CD4-positive, CD25-positive, alpha-beta regulatory T cell (primary cell): ENCODE data around the gene NPM1. TPM values are rescaled to one million over a fixed set of nuclear protein-coding genes. Genes with fewer than 3 reads are reported as not detected.
"Not testable (repeated sequence)": the region's sequence is repeated elsewhere in the genome, so short reads cannot be mapped to it uniquely, and the experiment has no call there.

ENCODE experiments used
- ATAC-seq, 2 donors: fragments of 150-1000 bp; cut with Tn5 transposase; one replicate each; pipeline ENCODE4 v1.10.0; 2021; ENCODE audit warnings: low read depth in 2 of 2, moderate number of reproducible peaks in 2 of 2, moderate library complexity in 1 of 2
- DNase-seq, 3 donors: peaks; one replicate each; pipeline versions ENCODE4 v3.0.0 to v3.0.0-alpha.2; 2012 to 2022; ENCODE audit warnings: mixed read lengths in 1 of 3
- H3K27ac ChIP-seq: one replicate; pipeline ENCODE4 v1.7.0; 2013; ENCODE audit warnings: mild to moderate bottlenecking, low read length; ENCODE audit not compliant: insufficient read depth, poor library complexity, severe bottlenecking
- H3K27me3 ChIP-seq: one replicate; pipeline ENCODE4 v1.7.0; 2013; ENCODE audit warnings: low read length; ENCODE audit not compliant: control insufficient read depth, insufficient read depth
- H3K36me3 ChIP-seq: one replicate; pipeline ENCODE4 v1.7.0; 2013; ENCODE audit warnings: mild to moderate bottlenecking, low read length, moderate library complexity; ENCODE audit not compliant: control insufficient read depth, insufficient read depth
- H3K4me1 ChIP-seq: 2 replicates; pipeline ENCODE4 v1.7.0; 2013; ENCODE audit warnings: mild to moderate bottlenecking, low read length; ENCODE audit not compliant: insufficient read depth, control insufficient read depth, poor library complexity, severe bottlenecking
- H3K4me3 ChIP-seq: one replicate; pipeline ENCODE4 v1.7.0; 2013; ENCODE audit warnings: low read depth, mild to moderate bottlenecking, low read length, moderate library complexity
- H3K9me3 ChIP-seq, 2 experiments: 1 replicate in 1 of 2; 2 replicates in 1 of 2; pipeline ENCODE4 v1.7.0; 2013; ENCODE audit warnings: low read length in 2 of 2, mild to moderate bottlenecking in 1 of 2, moderate library complexity in 1 of 2; ENCODE audit not compliant: control insufficient read depth in 2 of 2
- H3K27ac Mint-ChIP-seq, 3 donors: one replicate each; pipeline ENCODE4 v1.8.0; 2020 to 2022; ENCODE audit warnings: mild to moderate bottlenecking in 3 of 3, mixed read lengths in 3 of 3, moderate library complexity in 2 of 3
- H3K27me3 Mint-ChIP-seq: one replicate; pipeline ENCODE4 v1.8.0; 2022; ENCODE audit warnings: mild to moderate bottlenecking, mixed read lengths
- H3K36me3 Mint-ChIP-seq: one replicate; pipeline ENCODE4 v1.8.0; 2020; ENCODE audit warnings: mixed read lengths
- H3K4me1 Mint-ChIP-seq, 4 donors: one replicate each; pipeline ENCODE4 v1.8.0; 2020 to 2022; ENCODE audit warnings: mixed read lengths in 4 of 4, mild to moderate bottlenecking in 1 of 4
- H3K4me3 Mint-ChIP-seq, 4 donors: one replicate each; pipeline ENCODE4 v1.8.0; 2020 to 2022; ENCODE audit warnings: mild to moderate bottlenecking in 4 of 4, mixed read lengths in 4 of 4, moderate library complexity in 3 of 4
- H3K9me3 Mint-ChIP-seq, 7 donors: one replicate each; pipeline ENCODE4 v1.8.0; 2020 to 2022; ENCODE audit warnings: mixed read lengths in 7 of 7, mild to moderate bottlenecking in 3 of 7, moderate library complexity in 2 of 7
- polyA plus RNA-seq, 4 donors: library from polyadenylated mRNA; unstranded; fragments of 300-500 nt; fragmentation: Illumina TruSeq; gene quantifications; one replicate each; pipeline ENCODE4 v1.2.3, GENCODE V29; 2021
- total RNA-seq: library from RNA; stranded (reverse); gene quantifications from one replicate; pipeline ENCODE4 v1.2.3, GENCODE V29; 2022

Gene NPM1
- total and polyA plus RNA-seq, 5 donors from 2014 or later, result 624 to 813 (median 766) TPM

GRCh38 chr5:171357843-171358242 is 29.8 kb upstream of the NPM1 start:
- Mint-ChIP-seq H3K27ac (no peak overlapping the region), H3K27me3 (peaks cover 10% of the 10 kb centered on the region)

GRCh38 chr5:171361151-171361550 is 26.5 kb upstream of the NPM1 start:
- not testable (repeated sequence) for H3K36me3 Mint-ChIP-seq, H3K27ac Mint-ChIP-seq, H3K27ac ChIP-seq, H3K36me3 ChIP-seq, H3K4me1 ChIP-seq, H3K9me3 Mint-ChIP-seq, H3K4me1 Mint-ChIP-seq, H3K4me3 ChIP-seq, ATAC-seq, DNase-seq, H3K4me3 Mint-ChIP-seq, H3K9me3 ChIP-seq, H3K27me3 ChIP-seq
- peaks cover 20% of the 10 kb centered on the region for H3K27me3 Mint-ChIP-seq

More at GRCh38 chr5:171357843-171358242, 29.8 kb upstream of the NPM1 start:
- Histone ChIP-seq H3K4me3 (no peak overlapping the region), H3K27ac (no peak overlapping the region), H3K27me3 (peaks cover under 1% of the 10 kb centered on the region), H3K4me1 (peaks cover 2% of the 10 kb centered on the region), H3K9me3 (no peaks in the 10 kb centered on the region), H3K36me3 (no peaks in the 10 kb centered on the region)
- DNase-seq (no peak), ATAC-seq (no peak)
- H3K4me3 Mint-ChIP-seq, result no peak overlapping the region
- peaks cover 0 to 8% (median 0%) of the 10 kb centered on the region in 4 donors for H3K4me1 Mint-ChIP-seq
- no peaks in the 10 kb centered on the region for H3K36me3 Mint-ChIP-seq
- H3K9me3 Mint-ChIP-seq, result no peaks in the 10 kb centered on the region

GRCh38 chr5:171363249-171363648 is 24.4 kb upstream of the NPM1 start:
- H3K4me1 ChIP-seq, DNase-seq, H3K4me3 Mint-ChIP-seq, H3K36me3 ChIP-seq, H3K4me1 Mint-ChIP-seq, H3K27me3 ChIP-seq, H3K9me3 Mint-ChIP-seq, H3K36me3 Mint-ChIP-seq, H3K27ac ChIP-seq, ATAC-seq, H3K4me3 ChIP-seq, H3K27ac Mint-ChIP-seq, H3K9me3 ChIP-seq: not testable (repeated sequence)
- H3K27me3 Mint-ChIP-seq, result peaks cover 24% of the 10 kb centered on the region

- no peaks in the 10 kb centered on the region for H3K4me1 ChIP-seq
- Mint-ChIP-seq H3K9me3 (no peaks in the 10 kb centered on the region), H3K27me3 (peaks cover 28% of the 10 kb centered on the region), H3K4me1 (no peaks in the 10 kb centered on the region), H3K27ac (no peak overlapping the region), H3K36me3 (no peaks in the 10 kb centered on the region), H3K4me3 (no peak overlapping the region)
- no peak overlapping the region for H3K4me3 ChIP-seq
- H3K27me3 ChIP-seq, result peaks cover 3% of the 10 kb centered on the region
- DNase-seq (no peak), ATAC-seq (no peak)
- no peak overlapping the region for H3K27ac ChIP-seq
- H3K36me3 ChIP-seq, result no peaks in the 10 kb centered on the region
- H3K9me3 ChIP-seq, result no peaks in the 10 kb centered on the region
These were observed 23.8 kb upstream of the NPM1 start for GRCh38 chr5:171363846-171364245.

- H3K9me3 Mint-ChIP-seq, result peaks cover 0 to 2% (median 0%) of the 10 kb centered on the region in 7 donors
- H3K27me3 ChIP-seq, result peaks cover 3% of the 10 kb centered on the region
- H3K27ac ChIP-seq, result no peak overlapping the region
- no peaks in the 10 kb centered on the region for H3K36me3 Mint-ChIP-seq
- ATAC-seq, result no peak
- no peak for DNase-seq
- no peaks in the 10 kb centered on the region for H3K9me3 ChIP-seq
- H3K4me1 Mint-ChIP-seq, result no peaks in the 10 kb centered on the region
- no peaks in the 10 kb centered on the region for H3K36me3 ChIP-seq
- peaks cover 37% of the 10 kb centered on the region for H3K27me3 Mint-ChIP-seq
- no peaks in the 10 kb centered on the region for H3K4me1 ChIP-seq
- no peak overlapping the region for H3K27ac Mint-ChIP-seq
- no peak overlapping the region for H3K4me3 Mint-ChIP-seq
- H3K4me3 ChIP-seq, result no peak overlapping the region
These were observed 22.3 kb upstream of the NPM1 start for GRCh38 chr5:171365351-171365750.

GRCh38 chr5:171366645-171367044 is 21.0 kb upstream of the NPM1 start:
- Histone ChIP-seq H3K4me1 (no peaks in the 10 kb centered on the region), H3K27ac (no peak overlapping the region), H3K4me3 (no peak overlapping the region), H3K36me3 (no peaks in the 10 kb centered on the region), H3K9me3 (no peaks in the 10 kb centered on the region), H3K27me3 (peaks cover 3% of the 10 kb centered on the region)
- H3K9me3 Mint-ChIP-seq, result peaks cover 0 to 2% (median 0%) of the 10 kb centered on the region in 7 donors
- no peaks in the 10 kb centered on the region for H3K36me3 Mint-ChIP-seq
- no peaks in the 10 kb centered on the region for H3K4me1 Mint-ChIP-seq
- H3K27ac Mint-ChIP-seq, result no peak overlapping the region
- ATAC-seq, result no peak
- H3K27me3 Mint-ChIP-seq, result peaks cover 37% of the 10 kb centered on the region
- no peak overlapping the region for H3K4me3 Mint-ChIP-seq
- DNase-seq, result no peak

GRCh38 chr5:171367424-171368370 is 20.0 kb upstream of the NPM1 start:
- peaks cover 32% of the 10 kb centered on the region for H3K27me3 Mint-ChIP-seq
- no peaks in the 10 kb centered on the region for H3K9me3 ChIP-seq
- H3K4me3 ChIP-seq, result no peak overlapping the region
- ATAC-seq (no peak), DNase-seq (no peak)
- H3K36me3 ChIP-seq, result no peaks in the 10 kb centered on the region
- H3K27ac ChIP-seq, result no peak overlapping the region
- no peak overlapping the region for H3K4me3 Mint-ChIP-seq
- H3K9me3 Mint-ChIP-seq, result peaks cover 0 to 2% (median 0%) of the 10 kb centered on the region in 7 donors
- no peak overlapping the region for H3K27ac Mint-ChIP-seq
- no peaks in the 10 kb centered on the region for H3K4me1 ChIP-seq
- no peaks in the 10 kb centered on the region for H3K4me1 Mint-ChIP-seq
- H3K27me3 ChIP-seq, result peaks cover 3% of the 10 kb centered on the region
- H3K36me3 Mint-ChIP-seq, result no peaks in the 10 kb centered on the region

- ATAC-seq, result no peak
- Histone ChIP-seq H3K27ac (no peak overlapping the region), H3K4me1 (no peaks in the 10 kb centered on the region), H3K4me3 (no peak overlapping the region), H3K27me3 (no peaks in the 10 kb centered on the region), H3K9me3 (no peaks in the 10 kb centered on the region), H3K36me3 (no peaks in the 10 kb centered on the region)
- Mint-ChIP-seq H3K9me3 (peaks cover 0 to 2% (median 0%) of the 10 kb centered on the region in 7 donors), H3K27me3 (peaks cover 27% of the 10 kb centered on the region), H3K36me3 (no peaks in the 10 kb centered on the region), H3K4me1 (no peaks in the 10 kb centered on the region), H3K4me3 (no peak overlapping the region), H3K27ac (no peak overlapping the region)
- no peak for DNase-seq
These were observed 18.6 kb upstream of the NPM1 start for GRCh38 chr5:171369056-171369455.
